ENCODE data around the gene CNTN4. TPM values are rescaled to one million over a fixed set of nuclear protein-coding genes. Genes with fewer than 3 reads are reported as not detected.
"Not testable (repeated sequence)": the region's sequence is repeated elsewhere in the genome, so short reads cannot be mapped to it uniquely, and the experiment has no call there.

Gene CNTN4
- polyA plus RNA-seq, 4 donors = 29.0 to 35.1 (median 32.8) TPM

GRCh38 chr3:2765002-2765579 is 666.4 kb downstream of the CNTN4 start:
- no peak for DNase-seq (ENCODE audit: low read depth in 4 of 4, low spot score in 3 of 4)

- peak in 3 of 4 donors; percentile 18 to 45 (median 44) for DNase-seq (ENCODE audit: low read depth in 4 of 4, low spot score in 3 of 4)
Measured at GRCh38 chr3:2770451-2770850, 671.8 kb downstream of the CNTN4 start.

GRCh38 chr3:2771193-2771592 is 672.5 kb downstream of the CNTN4 start:
- DNase-seq (ENCODE audit: low read depth in 4 of 4, low spot score in 3 of 4) = no peak

GRCh38 chr3:2771741-2772140 is 673.1 kb downstream of the CNTN4 start:
- DNase-seq (ENCODE audit: low read depth in 4 of 4, low spot score in 3 of 4) = no peak

- no peak for DNase-seq (ENCODE audit: low read depth in 4 of 4, low spot score in 3 of 4)
Measured at GRCh38 chr3:2772803-2773202, 674.1 kb downstream of the CNTN4 start.

GRCh38 chr3:2774481-2775249 is 676.0 kb downstream of the CNTN4 start:
- peak in 1 of 4 donors; percentile 5 for DNase-seq (ENCODE audit: low read depth in 4 of 4, low spot score in 3 of 4)

- DNase-seq (ENCODE audit: low read depth in 4 of 4, low spot score in 3 of 4) = no peak
Measured at GRCh38 chr3:2783261-2783660, 684.6 kb downstream of the CNTN4 start.

- no peak for DNase-seq (ENCODE audit: low read depth in 4 of 4, low spot score in 3 of 4)
Measured at GRCh38 chr3:2784627-2785026, 686.0 kb downstream of the CNTN4 start.

- DNase-seq (ENCODE audit: low read depth in 4 of 4, low spot score in 3 of 4) = no peak
Measured at GRCh38 chr3:2790266-2790815, 691.7 kb downstream of the CNTN4 start.

GRCh38 chr3:2792432-2792831 is 693.8 kb downstream of the CNTN4 start:
- DNase-seq (ENCODE audit: low read depth in 4 of 4, low spot score in 3 of 4) = no peak

GRCh38 chr3:2793987-2794386 is 695.3 kb downstream of the CNTN4 start:
- DNase-seq (ENCODE audit: low read depth in 4 of 4, low spot score in 3 of 4) = no peak

- no peak for DNase-seq (ENCODE audit: low read depth in 4 of 4, low spot score in 3 of 4)
Measured at GRCh38 chr3:2802429-2802828, 703.8 kb downstream of the CNTN4 start.

GRCh38 chr3:2807514-2807913 is 708.8 kb downstream of the CNTN4 start:
- no peak for DNase-seq (ENCODE audit: low read depth in 4 of 4, low spot score in 3 of 4)

GRCh38 chr3:2810723-2811122 is 712.1 kb downstream of the CNTN4 start:
- peak; percentile 6 to 20 (median 12) for DNase-seq (ENCODE audit: low read depth in 4 of 4, low spot score in 3 of 4)

- no peak for DNase-seq (ENCODE audit: low read depth in 4 of 4, low spot score in 3 of 4)
Measured at GRCh38 chr3:2819571-2819970, 720.9 kb downstream of the CNTN4 start.

- DNase-seq (ENCODE audit: low read depth in 4 of 4, low spot score in 3 of 4) = not testable (repeated sequence)
Measured at GRCh38 chr3:2820982-2821381, 722.3 kb downstream of the CNTN4 start.

- DNase-seq (ENCODE audit: low read depth in 4 of 4, low spot score in 3 of 4) = no peak
Measured at GRCh38 chr3:2822611-2823010, 723.9 kb downstream of the CNTN4 start.

- DNase-seq (ENCODE audit: low read depth in 4 of 4, low spot score in 3 of 4) = no peak
Measured at GRCh38 chr3:2823031-2823430, 724.4 kb downstream of the CNTN4 start.

- no peak for DNase-seq (ENCODE audit: low read depth in 4 of 4, low spot score in 3 of 4)
Measured at GRCh38 chr3:2823437-2824211, 725.0 kb downstream of the CNTN4 start.

- no peak for DNase-seq (ENCODE audit: low read depth in 4 of 4, low spot score in 3 of 4)
Measured at GRCh38 chr3:2826036-2826435, 727.4 kb downstream of the CNTN4 start.

GRCh38 chr3:2826453-2826852 is 727.8 kb downstream of the CNTN4 start:
- no peak for DNase-seq (ENCODE audit: low read depth in 4 of 4, low spot score in 3 of 4)
